OCI-LY7 (cell line): ENCODE data around the gene SP100. TPM values are rescaled to one million over a fixed set of nuclear protein-coding genes. Genes with fewer than 3 reads are reported as not detected.

Source experiments
- BruUV-seq: library from RNA; stranded (reverse); fragments of 400-500 nt; replicated peaks from 2 replicates; lab custom pipeline; 2021; lab: Mats Ljungman, UMichigan
- CTCF ChIA-PET: fragments of 300-600 bp; sonication (Branson Sonifier 250); formaldehyde crosslinking; loops from one replicate; lab custom pipeline; 2022; ENCODE audit warnings: antibody characterized with exemption; ENCODE audit not compliant: unreplicated experiment; lab: Charles Lee
- POLR2A ChIA-PET: fragments of 300-600 bp; sonication (Branson Sonifier 250); formaldehyde crosslinking; loops from one replicate; lab custom pipeline; 2022; ENCODE audit warnings: antibody characterized with exemption; lab: Charles Lee
- DNase-seq: peaks from one replicate; pipeline ENCODE4 v3.0.0-alpha.2; 2015; ENCODE audit warnings: low spot score
- H2AFZ ChIP-seq: fragments of 200-600 bp; sonication (generic), shearing (Covaris generic); 2 replicates; pipeline ENCODE4 v1.6.1; 2014; ENCODE audit warnings: mild to moderate bottlenecking, antibody characterized with exemption, low read length, moderate library complexity
- H3K27ac ChIP-seq: fragments of 200-600 bp; sonication (generic); 2 replicates; pipeline ENCODE4 v1.5.1; 2014; ENCODE audit warnings: mixed run types, low read depth, mild to moderate bottlenecking, moderate library complexity, low read length, inconsistent platforms; ENCODE audit not compliant: poor library complexity, severe bottlenecking
- H3K36me3 ChIP-seq: fragments of 200-600 bp; sonication (generic); 2 replicates; pipeline ENCODE4 v1.6.1; 2014; ENCODE audit warnings: mild to moderate bottlenecking, antibody characterized with exemption, low read length, moderate library complexity, mixed read lengths; ENCODE audit not compliant: insufficient read depth
- H3K4me1 ChIP-seq: fragments of 200-600 bp; sonication (generic); 2 replicates; pipeline ENCODE4 v1.5.1; 2014; ENCODE audit warnings: mild to moderate bottlenecking, low read length; ENCODE audit not compliant: insufficient read depth, poor library complexity, severe bottlenecking
- H3K4me2 ChIP-seq: fragments of 200-600 bp; sonication (generic); 2 replicates; pipeline ENCODE4 v1.6.1; 2014; ENCODE audit warnings: mild to moderate bottlenecking, low read length
- H3K4me3 ChIP-seq: fragments of 200-600 bp; sonication (generic); 2 replicates; pipeline ENCODE4 v1.5.1; 2014; ENCODE audit warnings: mild to moderate bottlenecking, low read depth, low read length; ENCODE audit not compliant: poor library complexity, severe bottlenecking
- H3K79me2 ChIP-seq: fragments of 200-600 bp; sonication (generic); 2 replicates; pipeline ENCODE4 v1.6.1; 2016; ENCODE audit warnings: low read depth, mild to moderate bottlenecking, low read length, moderate library complexity, mixed read lengths; ENCODE audit not compliant: insufficient read depth
- H3K9me2 ChIP-seq: fragments of 200-600 bp; sonication (generic); 2 replicates; pipeline ENCODE4 v1.6.1; 2016; ENCODE audit warnings: mild to moderate bottlenecking, low read length, mixed read lengths; ENCODE audit not compliant: insufficient read depth
- H3K9me3 ChIP-seq: fragments of 200-600 bp; sonication (generic); 2 replicates; pipeline ENCODE4 v1.6.1; 2014; ENCODE audit warnings: mild to moderate bottlenecking, mixed run types, low read length, mixed read lengths
- H4K20me1 ChIP-seq: fragments of 200-600 bp; sonication (generic); 2 replicates; pipeline ENCODE4 v1.6.1; 2014; ENCODE audit warnings: mild to moderate bottlenecking, antibody characterized with exemption, low read length, moderate library complexity, mixed read lengths; ENCODE audit not compliant: insufficient read depth
- EZH2phosphoT487 ChIP-seq: fragments of 200-600 bp; sonication (generic); IDR thresholded peaks from 2 replicates; pipeline ENCODE4 v1.6.1; 2018; ENCODE audit warnings: low read depth, borderline replicate concordance, mild to moderate bottlenecking, mixed run types, antibody characterized with exemption, low read length, moderate library complexity, mixed read lengths
- intact Hi-C: fragments of 100-400 bp; cut with micrococcal nuclease; formaldehyde crosslinking; loops from one replicate; pipeline ENCODE4 v1.10.0; 2022; ENCODE audit not compliant: unreplicated experiment
- total RNA-seq, 2 experiments: library from RNA; depleted of rRNA in 1 of 2; stranded (reverse); fragments of >200 nt in 1 of 2; shearing (Covaris generic) in 1 of 2; gene quantifications; 2 replicates each; pipeline ENCODE4 v1.2.3, GENCODE V29; 2014 to 2022
- TF ChIP-seq, protein P1 (sequence below): fragments of 200-600 bp; sonication (generic); conservative IDR thresholded peaks from 2 replicates; pipeline ENCODE4 v1.5.1; 2014; ENCODE audit warnings: mild to moderate bottlenecking, antibody characterized with exemption, low read length, moderate library complexity, mixed read lengths

Gene SP100
- total RNA-seq, 2 experiments from 2014 or later = 44.6 to 54.5 TPM

DNA sequence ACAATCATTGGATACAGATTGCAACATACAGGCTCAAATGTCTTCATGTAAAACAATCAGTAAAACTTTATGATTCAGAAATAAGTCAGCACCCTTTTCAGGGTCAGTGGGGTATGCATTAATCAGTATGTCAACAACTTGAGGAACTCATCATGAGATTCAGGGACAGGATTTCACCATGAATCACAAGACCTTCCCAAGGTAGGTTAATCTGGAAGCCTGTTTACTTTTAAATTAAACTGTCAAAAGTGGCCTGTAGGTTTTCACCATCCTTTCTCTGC lies 104.8 kb downstream of the SP100 start:
- ChIA-PET POLR2A (interaction anchor here (1.4 kb wide), 1 partner anchor 14 kb away, joined by 3 read pairs; no protein-coding TSS in a partner anchor), CTCF (no interaction called here)
- no peak for DNase-seq
- Histone ChIP-seq H3K9me2 (no peaks in the 10 kb centered on the region), H3K27ac (no peak overlapping the region), H3K79me2 (no peaks in the 10 kb centered on the region), H3K9me3 (peaks cover 34% of the 10 kb centered on the region), H3K4me1 (no peaks in the 10 kb centered on the region), H3K4me3 (no peak overlapping the region), H4K20me1 (no peaks in the 10 kb centered on the region), H2AFZ (no peak overlapping the region), H3K4me2 (no peak overlapping the region), H3K36me3 (peaks cover 4% of the 10 kb centered on the region; the same call in 1 of the 2 replicates)
- intact Hi-C loops = no loop called here
- no TSS peak for BruUV-seq
- no peak for TF ChIP-seq EZH2phosphoT487
- TF ChIP-seq, protein P1, sequence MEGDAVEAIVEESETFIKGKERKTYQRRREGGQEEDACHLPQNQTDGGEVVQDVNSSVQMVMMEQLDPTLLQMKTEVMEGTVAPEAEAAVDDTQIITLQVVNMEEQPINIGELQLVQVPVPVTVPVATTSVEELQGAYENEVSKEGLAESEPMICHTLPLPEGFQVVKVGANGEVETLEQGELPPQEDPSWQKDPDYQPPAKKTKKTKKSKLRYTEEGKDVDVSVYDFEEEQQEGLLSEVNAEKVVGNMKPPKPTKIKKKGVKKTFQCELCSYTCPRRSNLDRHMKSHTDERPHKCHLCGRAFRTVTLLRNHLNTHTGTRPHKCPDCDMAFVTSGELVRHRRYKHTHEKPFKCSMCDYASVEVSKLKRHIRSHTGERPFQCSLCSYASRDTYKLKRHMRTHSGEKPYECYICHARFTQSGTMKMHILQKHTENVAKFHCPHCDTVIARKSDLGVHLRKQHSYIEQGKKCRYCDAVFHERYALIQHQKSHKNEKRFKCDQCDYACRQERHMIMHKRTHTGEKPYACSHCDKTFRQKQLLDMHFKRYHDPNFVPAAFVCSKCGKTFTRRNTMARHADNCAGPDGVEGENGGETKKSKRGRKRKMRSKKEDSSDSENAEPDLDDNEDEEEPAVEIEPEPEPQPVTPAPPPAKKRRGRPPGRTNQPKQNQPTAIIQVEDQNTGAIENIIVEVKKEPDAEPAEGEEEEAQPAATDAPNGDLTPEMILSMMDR = no peak

DNA sequence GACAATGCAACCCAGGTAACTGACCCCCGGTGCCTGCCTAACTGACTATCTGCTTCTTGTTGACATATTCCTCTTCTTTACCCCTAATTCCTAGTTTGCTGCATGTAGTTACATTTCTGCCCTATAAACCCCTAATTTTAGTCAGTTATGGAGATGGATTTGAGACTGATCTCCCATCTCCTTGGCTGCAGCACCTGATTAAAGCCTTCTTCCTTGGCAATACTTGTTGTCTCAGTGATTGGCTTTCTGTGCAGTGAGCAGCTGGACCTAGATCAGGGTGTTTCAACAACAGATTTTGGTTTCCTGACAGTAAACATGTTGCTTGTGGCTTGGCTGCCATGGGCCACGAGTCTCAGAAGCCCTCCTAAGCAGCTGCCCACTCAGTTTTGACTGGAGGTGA lies 105.4 kb downstream of the SP100 start:
- TF ChIP-seq, protein P1 = no peak
- TF ChIP-seq EZH2phosphoT487 = no peak
- no peak overlapping the region for H3K4me2 ChIP-seq
- no peak overlapping the region for H3K27ac ChIP-seq
- intact Hi-C loops = no loop called here
- H3K79me2 ChIP-seq = no peaks in the 10 kb centered on the region
- H3K9me3 ChIP-seq = peaks cover 36% of the 10 kb centered on the region
- CTCF ChIA-PET = no interaction called here
- H2AFZ ChIP-seq = no peak overlapping the region
- no peaks in the 10 kb centered on the region for H4K20me1 ChIP-seq
- POLR2A ChIA-PET = interaction anchor here (1.4 kb wide), 1 partner anchor 15 kb away, joined by 3 read pairs; no protein-coding TSS in a partner anchor
- no peak overlapping the region for H3K4me3 ChIP-seq
- no peaks in the 10 kb centered on the region for H3K9me2 ChIP-seq
- DNase-seq = no peak
- no peaks in the 10 kb centered on the region for H3K4me1 ChIP-seq
- H3K36me3 ChIP-seq = peaks cover 4% of the 10 kb centered on the region; the same call in 1 of the 2 replicates
- no TSS peak for BruUV-seq

DNA sequence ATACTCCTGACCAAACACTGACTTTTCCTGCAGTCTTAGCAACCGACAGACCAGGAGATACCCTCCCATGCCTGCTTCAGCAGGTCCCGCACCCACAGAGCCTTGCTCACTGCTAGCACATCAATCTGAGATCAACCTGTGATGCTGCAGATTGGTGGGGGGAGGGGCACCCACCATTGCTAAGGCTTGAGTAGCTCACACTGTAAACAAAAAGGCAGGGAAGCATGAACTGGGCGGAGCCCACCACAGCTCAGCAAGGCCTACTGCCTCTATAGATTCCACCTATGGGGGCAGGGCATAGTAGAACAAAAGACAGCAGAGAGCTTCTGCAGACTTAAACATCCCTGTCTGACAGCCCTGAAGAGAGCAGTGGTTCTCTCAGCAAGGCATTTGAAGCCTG lies 109.7 kb downstream of the SP100 start:
- ChIA-PET POLR2A (interaction anchor here (1.1 to 1.4 kb wide), 4 partner anchors 11 to 27 kb away, joined by 3 read pairs; no protein-coding TSS in a partner anchor), CTCF (interaction anchor here (0.6 kb wide), 1 partner anchor 120 kb away, joined by 4 read pairs; no protein-coding TSS in a partner anchor)
- TF ChIP-seq EZH2phosphoT487 = no peak
- TF ChIP-seq, protein P1 = no peak
- Histone ChIP-seq H4K20me1 (no peaks in the 10 kb centered on the region), H3K4me1 (no peaks in the 10 kb centered on the region), H3K9me2 (no peaks in the 10 kb centered on the region), H2AFZ (no peak overlapping the region), H3K79me2 (no peaks in the 10 kb centered on the region), H3K36me3 (peaks cover 4% of the 10 kb centered on the region; the same call in 1 of the 2 replicates), H3K9me3 (peaks cover 34% of the 10 kb centered on the region), H3K4me2 (no peak overlapping the region), H3K27ac (no peak overlapping the region), H3K4me3 (no peak overlapping the region)
- intact Hi-C loops = no loop called here
- BruUV-seq = no TSS peak
- DNase-seq = peak; percentile 5
